Hepatocyte (in vitro differentiated cells): Measurements from ENCODE around the gene ARRB1.

Experiments used
- EZH2 ChIP-seq: fragments of 200-600 bp; sonication (generic); IDR thresholded peaks from 2 replicates; pipeline ENCODE4 v1.6.1; 2016; ENCODE audit warnings: antibody characterized with exemption, mild to moderate bottlenecking, borderline replicate concordance
- TF ChIP-seq, protein P1 (sequence below): fragments of 200-600 bp; sonication (generic); IDR thresholded peaks from 2 replicates; pipeline ENCODE4 v1.5.1; 2016; ENCODE audit warnings: antibody characterized with exemption, mild to moderate bottlenecking; ENCODE audit not compliant: poor library complexity

DNA sequence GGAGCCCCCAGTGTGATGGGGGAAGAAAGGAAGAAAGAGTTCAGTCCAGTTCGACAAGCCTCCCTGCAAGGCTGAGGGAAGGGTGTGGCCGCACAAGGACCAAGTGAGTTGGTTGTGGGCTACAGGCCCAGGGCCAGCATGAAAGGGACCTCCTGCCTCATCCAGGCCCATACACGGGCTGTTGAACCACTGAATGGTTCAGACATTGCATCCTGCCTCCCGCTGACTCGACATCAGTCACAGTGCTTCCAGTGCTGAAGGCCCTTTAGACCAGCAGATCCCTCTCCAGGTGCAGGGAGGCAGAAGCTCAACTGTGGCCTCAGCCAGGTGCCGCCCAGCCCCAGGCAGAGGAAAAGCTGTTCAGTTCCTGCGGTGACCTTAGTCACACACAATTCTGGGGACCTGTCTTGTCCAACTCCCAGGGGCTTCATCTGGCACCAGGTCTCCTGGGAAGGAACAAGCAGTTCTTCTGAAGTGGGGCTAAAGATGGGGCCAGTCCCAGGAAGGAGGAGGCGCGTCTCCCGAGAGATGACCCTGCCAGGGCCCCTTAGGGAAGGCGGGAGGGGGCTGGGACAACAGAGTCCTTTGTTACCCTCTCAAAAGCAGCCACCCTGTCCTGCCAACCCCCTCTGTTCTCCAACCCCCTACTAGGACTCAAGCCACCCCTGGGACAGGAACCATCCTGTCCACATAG lies 6.6 kb downstream of the ARRB1 start:
- TF ChIP-seq, protein P1, sequence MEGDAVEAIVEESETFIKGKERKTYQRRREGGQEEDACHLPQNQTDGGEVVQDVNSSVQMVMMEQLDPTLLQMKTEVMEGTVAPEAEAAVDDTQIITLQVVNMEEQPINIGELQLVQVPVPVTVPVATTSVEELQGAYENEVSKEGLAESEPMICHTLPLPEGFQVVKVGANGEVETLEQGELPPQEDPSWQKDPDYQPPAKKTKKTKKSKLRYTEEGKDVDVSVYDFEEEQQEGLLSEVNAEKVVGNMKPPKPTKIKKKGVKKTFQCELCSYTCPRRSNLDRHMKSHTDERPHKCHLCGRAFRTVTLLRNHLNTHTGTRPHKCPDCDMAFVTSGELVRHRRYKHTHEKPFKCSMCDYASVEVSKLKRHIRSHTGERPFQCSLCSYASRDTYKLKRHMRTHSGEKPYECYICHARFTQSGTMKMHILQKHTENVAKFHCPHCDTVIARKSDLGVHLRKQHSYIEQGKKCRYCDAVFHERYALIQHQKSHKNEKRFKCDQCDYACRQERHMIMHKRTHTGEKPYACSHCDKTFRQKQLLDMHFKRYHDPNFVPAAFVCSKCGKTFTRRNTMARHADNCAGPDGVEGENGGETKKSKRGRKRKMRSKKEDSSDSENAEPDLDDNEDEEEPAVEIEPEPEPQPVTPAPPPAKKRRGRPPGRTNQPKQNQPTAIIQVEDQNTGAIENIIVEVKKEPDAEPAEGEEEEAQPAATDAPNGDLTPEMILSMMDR: no peak
- no peak for TF ChIP-seq EZH2
